HepG2 (cell line): Measurements from ENCODE around the gene NACC2. TPM values are rescaled to one million over a fixed set of nuclear protein-coding genes. Genes with fewer than 3 reads are reported as not detected.

Experiments
- ARID2 ChIP-seq: sonication (generic); formaldehyde crosslinking; IDR thresholded peaks from 2 replicates; pipeline ENCODE4 v1.8.1; 2022; ENCODE audit warnings: mild to moderate bottlenecking, missing genetic modification reagents, borderline replicate concordance
- BORCS8-MEF2B ChIP-seq: sonication (generic); formaldehyde crosslinking; IDR thresholded peaks from 2 replicates; pipeline ENCODE4 v1.8.0; 2022; ENCODE audit warnings: mild to moderate bottlenecking, missing genetic modification reagents
- CHD2 ChIP-seq: IDR thresholded peaks from 2 replicates; pipeline ENCODE4 v1.6.1; 2011; ENCODE audit warnings: low read depth, low read length, improper control_type of control experiment
- CREB1 ChIP-seq, 2 experiments: fragments of 450-650 bp in 1 of 2; IDR thresholded peaks; 2 replicates each; pipeline ENCODE4 v1.6.1; 2016 to 2017; ENCODE audit warnings: control low read depth in 1 of 2, mild to moderate bottlenecking in 1 of 2, missing compliant biosample characterization in 1 of 2, missing genetic modification characterization in 1 of 2
- DNMT3B ChIP-seq: conservative IDR thresholded peaks from 2 replicates; pipeline ENCODE4 v1.6.1; 2016; ENCODE audit warnings: missing biosample characterization, control low read depth
- ELF3 ChIP-seq: IDR thresholded peaks from 2 replicates; pipeline ENCODE4 v1.6.1; 2016; ENCODE audit warnings: missing genetic modification reagents, missing compliant biosample characterization
- HNF1A ChIP-seq, 2 experiments: sonication (generic) in 1 of 2; formaldehyde crosslinking in 1 of 2; IDR thresholded peaks; 2 replicates each; pipeline versions ENCODE4 v1.4.0 to v1.6.1; 2016 to 2020; ENCODE audit warnings: borderline replicate concordance in 1 of 2, low read depth in 1 of 2, mild to moderate bottlenecking in 1 of 2, missing genetic modification reagents in 1 of 2
- IKZF4 ChIP-seq: sonication (generic); formaldehyde crosslinking; IDR thresholded peaks from 2 replicates; pipeline ENCODE4 v1.5.1; 2020; ENCODE audit warnings: borderline replicate concordance, mild to moderate bottlenecking, low read depth, missing genetic modification reagents; ENCODE audit errors: not compliant biosample characterization
- NFYC ChIP-seq: IDR thresholded peaks from 2 replicates; pipeline ENCODE4 v1.6.1; 2016; ENCODE audit warnings: missing genetic modification reagents, missing compliant biosample characterization
- RFXAP ChIP-seq: sonication (generic); formaldehyde crosslinking; IDR thresholded peaks from 2 replicates; pipeline ENCODE4 v1.4.0; 2020; ENCODE audit warnings: missing genetic modification reagents, borderline replicate concordance
- STAG1 ChIP-seq: sonication (generic); formaldehyde crosslinking; IDR thresholded peaks from 2 replicates; pipeline ENCODE4 v1.4.0; 2020; ENCODE audit warnings: missing genetic modification reagents
- TOE1 ChIP-seq: sonication (generic); formaldehyde crosslinking; IDR thresholded peaks from 2 replicates; pipeline ENCODE4 v1.4.0; 2020; ENCODE audit warnings: mild to moderate bottlenecking, missing genetic modification reagents
- ZHX1 ChIP-seq: sonication (generic); formaldehyde crosslinking; IDR thresholded peaks from 2 replicates; pipeline ENCODE4 v1.8.1; 2022; ENCODE audit warnings: low read depth, mild to moderate bottlenecking, missing genetic modification reagents
- ZNF776 ChIP-seq: sonication (generic); formaldehyde crosslinking; IDR thresholded peaks from 2 replicates; pipeline ENCODE4 v1.4.0; 2020; ENCODE audit warnings: mild to moderate bottlenecking, missing genetic modification reagents
- ZNF782 ChIP-seq: sonication (generic); formaldehyde crosslinking; IDR thresholded peaks from 2 replicates; pipeline ENCODE4 v1.4.0; 2020; ENCODE audit warnings: missing genetic modification reagents, mild to moderate bottlenecking, borderline replicate concordance
- polyA plus RNA-seq, 8 experiments: library from polyadenylated mRNA; depleted of rRNA in 3 of 8; stranded (reverse) in 7 of 8; unstranded in 1 of 8; fragments of >200 nt; fragmentation: Illumina TruSeq in 4 of 8; extraction: Trizol in 4 of 8; gene quantifications; 2 replicates each; pipeline versions ENCODE4 v1.2.1 to v1.2.3, GENCODE V29; 2011 to 2016; ENCODE audit warnings: low read depth in 4 of 8, missing spikeins in 1 of 8, mixed read lengths in 1 of 8; ENCODE audit not compliant: insufficient read depth in 1 of 8
- total RNA-seq, 5 experiments: library from RNA; depleted of rRNA; stranded (reverse); fragments of >200 nt; fragmentation: Illumina TruSeq; extraction: Trizol; gene quantifications; 2 replicates each; pipeline ENCODE4 v1.2.3, GENCODE V29; 2016; ENCODE audit warnings: low read depth in 1 of 5
- TF ChIP-seq, protein P1 (sequence below): sonication (generic); formaldehyde crosslinking; conservative IDR thresholded peaks from 2 replicates; pipeline ENCODE4 v1.8.0; 2022; ENCODE audit warnings: mild to moderate bottlenecking, moderate library complexity, missing genetic modification reagents
- TF ChIP-seq, protein P2 (sequence below): sonication (generic); formaldehyde crosslinking; IDR thresholded peaks from 2 replicates; pipeline ENCODE4 v1.5.0; 2020; ENCODE audit warnings: mild to moderate bottlenecking, missing genetic modification reagents

The NACC2 gene
- total and polyA plus RNA-seq, 2 of the 13 experiments (the other 11 are each of a cell fraction or from before 2014, with no cell fraction given): 5.9 to 12.3 TPM

GRCh38 chr9:135993765-135994500 lies 101.2 kb downstream of the NACC2 start (continued):
- TF ChIP-seq, protein P1, sequence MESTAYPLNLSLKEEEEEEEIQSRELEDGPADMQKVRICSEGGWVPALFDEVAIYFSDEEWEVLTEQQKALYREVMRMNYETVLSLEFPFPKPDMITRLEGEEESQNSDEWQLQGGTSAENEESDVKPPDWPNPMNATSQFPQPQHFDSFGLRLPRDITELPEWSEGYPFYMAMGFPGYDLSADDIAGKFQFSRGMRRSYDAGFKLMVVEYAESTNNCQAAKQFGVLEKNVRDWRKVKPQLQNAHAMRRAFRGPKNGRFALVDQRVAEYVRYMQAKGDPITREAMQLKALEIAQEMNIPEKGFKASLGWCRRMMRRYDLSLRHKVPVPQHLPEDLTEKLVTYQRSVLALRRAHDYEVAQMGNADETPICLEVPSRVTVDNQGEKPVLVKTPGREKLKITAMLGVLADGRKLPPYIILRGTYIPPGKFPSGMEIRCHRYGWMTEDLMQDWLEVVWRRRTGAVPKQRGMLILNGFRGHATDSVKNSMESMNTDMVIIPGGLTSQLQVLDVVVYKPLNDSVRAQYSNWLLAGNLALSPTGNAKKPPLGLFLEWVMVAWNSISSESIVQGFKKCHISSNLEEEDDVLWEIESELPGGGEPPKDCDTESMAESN (CRISPR knock-in tag): peak; percentile 64; the same call in 1 of the 2 replicates
- TF ChIP-seq IKZF4 (CRISPR knock-in tag) (no peak), CREB1 (IDR thresholded peaks at IDR 0.05) (0 out of 2 replicates have a peak, but pooled peaks have one; percentile 48), CREB1 (CRISPR knock-in tag; IDR thresholded peaks at IDR 0.05) (no peak), RFXAP (peak; percentile 40; the same call in 1 of the 2 replicates), ELF3 (CRISPR knock-in tag) (peak; percentile 69), ZNF776 (peak; percentile 94), STAG1 (peak; percentile 44), ARID2 (no peak), ZNF782 (peak; percentile 91; the same call in 1 of the 2 replicates), CHD2 (peak; percentile 67), DNMT3B (CRISPR knock-in tag) (0 out of 2 replicates have a peak, but pooled peaks have one; percentile 71), NFYC (CRISPR knock-in tag) (no peak; the same call in 1 of the 2 replicates), TOE1 (CRISPR knock-in tag) (peak; percentile 36; the same call in 1 of the 2 replicates), ZHX1 (CRISPR knock-in tag) (peak; percentile 90), HNF1A (IDR thresholded peaks at IDR 0.05; ENCODE audit: low read depth) (no peak), HNF1A (CRISPR knock-in tag; IDR thresholded peaks at IDR 0.05; ENCODE audit: borderline replicate concordance) (peak; percentile 70; the same call in 1 of the 2 replicates), BORCS8-MEF2B (CRISPR knock-in tag) (peak; percentile 89; the same call in 1 of the 2 replicates)
- TF ChIP-seq, protein P2, sequence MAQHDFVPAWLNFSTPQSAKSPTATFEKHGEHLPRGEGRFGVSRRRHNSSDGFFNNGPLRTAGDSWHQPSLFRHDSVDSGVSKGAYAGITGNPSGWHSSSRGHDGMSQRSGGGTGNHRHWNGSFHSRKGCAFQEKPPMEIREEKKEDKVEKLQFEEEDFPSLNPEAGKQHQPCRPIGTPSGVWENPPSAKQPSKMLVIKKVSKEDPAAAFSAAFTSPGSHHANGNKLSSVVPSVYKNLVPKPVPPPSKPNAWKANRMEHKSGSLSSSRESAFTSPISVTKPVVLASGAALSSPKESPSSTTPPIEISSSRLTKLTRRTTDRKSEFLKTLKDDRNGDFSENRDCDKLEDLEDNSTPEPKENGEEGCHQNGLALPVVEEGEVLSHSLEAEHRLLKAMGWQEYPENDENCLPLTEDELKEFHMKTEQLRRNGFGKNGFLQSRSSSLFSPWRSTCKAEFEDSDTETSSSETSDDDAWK (CRISPR knock-in tag): no peak
